Activated naive CD8-positive, alpha-beta T cell treated with anti-CD3 and anti-CD28 coated beads for 36 hours (primary cell): ENCODE measurements around the gene ZNF628. TPM values are rescaled to one million over a fixed set of nuclear protein-coding genes. Genes with fewer than 3 reads are reported as not detected.
"Not testable (repeated sequence)": the region's sequence is repeated elsewhere in the genome, so short reads cannot be mapped to it uniquely, and the experiment has no call there.

Source experiments
- DNase-seq: peaks from one replicate; pipeline ENCODE4 v3.0.0; 2021
- H3K27ac Mint-ChIP-seq: one replicate; pipeline ENCODE4 v1.8.0; 2022; ENCODE audit warnings: mild to moderate bottlenecking, moderate library complexity, mixed read lengths
- H3K27me3 Mint-ChIP-seq: one replicate; pipeline ENCODE4 v1.8.0; 2022; ENCODE audit warnings: mild to moderate bottlenecking, mixed read lengths
- H3K36me3 Mint-ChIP-seq: one replicate; pipeline ENCODE4 v1.8.0; 2021; ENCODE audit warnings: mild to moderate bottlenecking, mixed read lengths
- H3K4me1 Mint-ChIP-seq: one replicate; pipeline ENCODE4 v1.8.0; 2021; ENCODE audit warnings: mixed read lengths
- H3K4me3 Mint-ChIP-seq: one replicate; pipeline ENCODE4 v1.8.0; 2022; ENCODE audit warnings: mild to moderate bottlenecking, moderate library complexity, mixed read lengths
- H3K9me3 Mint-ChIP-seq: one replicate; pipeline ENCODE4 v1.8.0; 2022; ENCODE audit warnings: mixed read lengths
- total RNA-seq, 2 experiments: library from RNA; stranded (reverse); gene quantifications; one replicate each; pipeline ENCODE4 v1.2.3, GENCODE V29; 2021

Gene ZNF628
- total RNA-seq, 2 experiments from 2014 or later: 8.8 to 10.3 TPM

- DNase-seq: no peak
- H3K27me3 Mint-ChIP-seq: peaks cover 12% of the 10 kb centered on the region
- no peaks in the 10 kb centered on the region for H3K9me3 Mint-ChIP-seq
- peaks cover 9% of the 10 kb centered on the region for H3K4me1 Mint-ChIP-seq
- H3K27ac Mint-ChIP-seq: no peak overlapping the region
- no peaks in the 10 kb centered on the region for H3K36me3 Mint-ChIP-seq
- no peak overlapping the region for H3K4me3 Mint-ChIP-seq
Observed at GRCh38 chr19:55492362-55492944, 16.0 kb downstream of the ZNF628 start.

GRCh38 chr19:55493052-55493644, 16.7 kb downstream of the ZNF628 start:
- Mint-ChIP-seq H3K4me3 (no peak overlapping the region), H3K9me3 (no peaks in the 10 kb centered on the region), H3K36me3 (no peaks in the 10 kb centered on the region), H3K4me1 (peaks cover 5% of the 10 kb centered on the region), H3K27me3 (peaks cover 12% of the 10 kb centered on the region), H3K27ac (no peak overlapping the region)
- DNase-seq: no peak

GRCh38 chr19:55493645-55494171, 17.3 kb downstream of the ZNF628 start:
- Mint-ChIP-seq H3K9me3 (no peaks in the 10 kb centered on the region), H3K4me1 (peaks cover 5% of the 10 kb centered on the region), H3K27me3 (peaks cover 12% of the 10 kb centered on the region), H3K36me3 (no peaks in the 10 kb centered on the region), H3K27ac (no peak overlapping the region), H3K4me3 (no peak overlapping the region)
- DNase-seq: no peak

GRCh38 chr19:55494172-55494761, 17.9 kb downstream of the ZNF628 start:
- no peaks in the 10 kb centered on the region for H3K9me3 Mint-ChIP-seq
- H3K27ac Mint-ChIP-seq: peak overlapping the region; percentile 82
- no peaks in the 10 kb centered on the region for H3K36me3 Mint-ChIP-seq
- peak overlapping the region; percentile 63 for H3K4me3 Mint-ChIP-seq
- H3K27me3 Mint-ChIP-seq: peaks cover 12% of the 10 kb centered on the region
- peaks cover 5% of the 10 kb centered on the region for H3K4me1 Mint-ChIP-seq
- no peak for DNase-seq

- DNase-seq: no peak
- no peak overlapping the region for H3K4me3 Mint-ChIP-seq
- H3K36me3 Mint-ChIP-seq: no peaks in the 10 kb centered on the region
- H3K4me1 Mint-ChIP-seq: peaks cover 5% of the 10 kb centered on the region
- H3K27me3 Mint-ChIP-seq: peaks cover 12% of the 10 kb centered on the region
- H3K9me3 Mint-ChIP-seq: no peaks in the 10 kb centered on the region
- H3K27ac Mint-ChIP-seq: no peak overlapping the region
Observed at GRCh38 chr19:55495646-55496349, 19.4 kb downstream of the ZNF628 start.

GRCh38 chr19:55496820-55497219, 20.4 kb downstream of the ZNF628 start:
- H3K36me3 Mint-ChIP-seq, H3K27ac Mint-ChIP-seq: not testable (repeated sequence)

GRCh38 chr19:55497763-55498162, 21.3 kb downstream of the ZNF628 start:
- Mint-ChIP-seq H3K9me3 (peaks cover 3% of the 10 kb centered on the region), H3K27me3 (peaks cover 5% of the 10 kb centered on the region), H3K27ac (no peak overlapping the region), H3K36me3 (peaks cover 4% of the 10 kb centered on the region), H3K4me1 (peaks cover 12% of the 10 kb centered on the region), H3K4me3 (no peak overlapping the region)
- no peak for DNase-seq

More at GRCh38 chr19:55496820-55497219, 20.4 kb downstream of the ZNF628 start:
- H3K9me3 Mint-ChIP-seq, DNase-seq, H3K4me3 Mint-ChIP-seq, H3K4me1 Mint-ChIP-seq, H3K27me3 Mint-ChIP-seq: not testable (repeated sequence)

GRCh38 chr19:55498246-55498840, 21.9 kb downstream of the ZNF628 start:
- Mint-ChIP-seq H3K36me3 (peaks cover 7% of the 10 kb centered on the region), H3K4me1 (peaks cover 15% of the 10 kb centered on the region), H3K27ac (no peak overlapping the region), H3K4me3 (no peak overlapping the region), H3K27me3 (no peaks in the 10 kb centered on the region), H3K9me3 (peaks cover 6% of the 10 kb centered on the region)
- DNase-seq: no peak

- Mint-ChIP-seq H3K4me3 (no peak overlapping the region), H3K27ac (no peak overlapping the region), H3K27me3 (no peaks in the 10 kb centered on the region), H3K9me3 (peaks cover 10% of the 10 kb centered on the region), H3K4me1 (peaks cover 18% of the 10 kb centered on the region), H3K36me3 (peaks cover 10% of the 10 kb centered on the region)
- no peak for DNase-seq
Observed at GRCh38 chr19:55500368-55500952, 24.0 kb downstream of the ZNF628 start.

- peaks cover 10% of the 10 kb centered on the region for H3K9me3 Mint-ChIP-seq
- peaks cover 18% of the 10 kb centered on the region for H3K4me1 Mint-ChIP-seq
- H3K27ac Mint-ChIP-seq: peak overlapping the region; percentile 5
- DNase-seq: no peak
- no peak overlapping the region for H3K4me3 Mint-ChIP-seq
- no peaks in the 10 kb centered on the region for H3K27me3 Mint-ChIP-seq
- H3K36me3 Mint-ChIP-seq: peaks cover 10% of the 10 kb centered on the region
Observed at GRCh38 chr19:55502197-55502952, 26.0 kb downstream of the ZNF628 start.

- H3K4me1 Mint-ChIP-seq: peaks cover 18% of the 10 kb centered on the region
- peaks cover 10% of the 10 kb centered on the region for H3K36me3 Mint-ChIP-seq
- H3K27me3 Mint-ChIP-seq: no peaks in the 10 kb centered on the region
- peak overlapping the region; percentile 29 for H3K4me3 Mint-ChIP-seq
- H3K9me3 Mint-ChIP-seq: peaks cover 10% of the 10 kb centered on the region
- DNase-seq: no peak
- peak overlapping the region; percentile 29 for H3K27ac Mint-ChIP-seq
Observed at GRCh38 chr19:55503157-55503501, 26.7 kb downstream of the ZNF628 start.

- Mint-ChIP-seq H3K27ac (peak overlapping the region; percentile 29), H3K4me3 (peak overlapping the region; percentile 29), H3K36me3 (peaks cover 10% of the 10 kb centered on the region), H3K9me3 (peaks cover 10% of the 10 kb centered on the region), H3K4me1 (peaks cover 18% of the 10 kb centered on the region), H3K27me3 (no peaks in the 10 kb centered on the region)
- peak; percentile 92 for DNase-seq
Observed at GRCh38 chr19:55503502-55504251, 27.3 kb downstream of the ZNF628 start.

GRCh38 chr19:55504252-55504603, 27.8 kb downstream of the ZNF628 start:
- peaks cover 18% of the 10 kb centered on the region for H3K4me1 Mint-ChIP-seq
- no peak overlapping the region for H3K27ac Mint-ChIP-seq
- no peak for DNase-seq
- H3K36me3 Mint-ChIP-seq: peaks cover 10% of the 10 kb centered on the region
- H3K4me3 Mint-ChIP-seq: peak overlapping the region; percentile 29
- H3K9me3 Mint-ChIP-seq: peaks cover 10% of the 10 kb centered on the region
- peaks cover 3% of the 10 kb centered on the region for H3K27me3 Mint-ChIP-seq

GRCh38 chr19:55504981-55505380, 28.6 kb downstream of the ZNF628 start:
- H3K27me3 Mint-ChIP-seq: peaks cover 3% of the 10 kb centered on the region
- no peak overlapping the region for H3K4me3 Mint-ChIP-seq
- peaks cover 18% of the 10 kb centered on the region for H3K4me1 Mint-ChIP-seq
- peaks cover 10% of the 10 kb centered on the region for H3K36me3 Mint-ChIP-seq
- H3K27ac Mint-ChIP-seq: no peak overlapping the region
- peaks cover 10% of the 10 kb centered on the region for H3K9me3 Mint-ChIP-seq
- no peak for DNase-seq
